Fibroblast of lung (primary cell): ENCODE results near the gene TUBB. TPM values are rescaled to one million over a fixed set of nuclear protein-coding genes. Genes with fewer than 3 reads are reported as not detected.

Experiments
- DNase-seq, 2 donors: peaks; one replicate each; pipeline versions ENCODE4 v3.0.0 to v3.0.0-alpha.2; 2010; ENCODE audit warnings: low read depth in 2 of 2
- H2AFZ ChIP-seq: 2 replicates; pipeline ENCODE4 v1.5.1; 2012; ENCODE audit warnings: low read length, control low read depth, inconsistent platforms
- H3K27ac ChIP-seq: 2 replicates; pipeline ENCODE4 v1.5.1; 2011; ENCODE audit warnings: low read length, control low read depth; ENCODE audit not compliant: insufficient read depth
- H3K27me3 ChIP-seq: 2 replicates; pipeline ENCODE4 v1.5.1; 2011; ENCODE audit warnings: mild to moderate bottlenecking, low read length; ENCODE audit not compliant: control insufficient read depth, insufficient read depth
- H3K36me3 ChIP-seq: 2 replicates; pipeline ENCODE4 v1.5.1; 2011; ENCODE audit warnings: low read length; ENCODE audit not compliant: control insufficient read depth, insufficient read depth
- H3K4me1 ChIP-seq: 2 replicates; pipeline ENCODE4 v1.5.1; 2011; ENCODE audit warnings: low read length; ENCODE audit not compliant: control insufficient read depth, insufficient read depth; ENCODE audit errors: extremely low read depth
- H3K4me2 ChIP-seq: 2 replicates; pipeline ENCODE4 v1.5.1; 2011; ENCODE audit warnings: low read length, control low read depth; ENCODE audit not compliant: insufficient read depth; ENCODE audit errors: extremely low read depth
- H3K4me3 ChIP-seq, 4 experiments: fragments of 200-600 bp in 1 of 4; sonication (generic) in 1 of 4; replicated peaks in 1 of 4; 2 replicates each; pipeline ENCODE4 v1.5.1; 2011 to 2016; ENCODE audit warnings: low read length in 4 of 4, low read depth in 3 of 4, mild to moderate bottlenecking in 3 of 4, control low read depth in 2 of 4, inconsistent platforms in 1 of 4, mixed read lengths in 1 of 4; ENCODE audit not compliant: insufficient read depth in 1 of 4; ENCODE audit errors: control extremely low read depth in 1 of 4
- H3K79me2 ChIP-seq: 2 replicates; pipeline ENCODE4 v1.5.1; 2012; ENCODE audit warnings: mild to moderate bottlenecking, low read length, inconsistent platforms; ENCODE audit not compliant: control insufficient read depth, insufficient read depth
- H3K9ac ChIP-seq: 2 replicates; pipeline ENCODE4 v1.5.1; 2011; ENCODE audit warnings: mild to moderate bottlenecking, low read length, control low read depth; ENCODE audit not compliant: insufficient read depth
- H3K9me3 ChIP-seq: 2 replicates; pipeline ENCODE4 v1.5.1; 2012; ENCODE audit warnings: low read depth, low read length; ENCODE audit not compliant: control insufficient read depth, insufficient read depth
- H4K20me1 ChIP-seq: 2 replicates; pipeline ENCODE4 v1.5.1; 2011; ENCODE audit warnings: low read length; ENCODE audit not compliant: control insufficient read depth, insufficient read depth; ENCODE audit errors: extremely low read depth
- CTCF ChIP-seq, 2 donors: IDR thresholded peaks in 1 of 2; conservative IDR thresholded peaks in 1 of 2; 1 replicate in 1 of 2; 2 replicates in 1 of 2; pipeline ENCODE4 v1.5.1; 2011 to 2012; ENCODE audit warnings: low read length in 2 of 2, control low read depth in 1 of 2, inconsistent platforms in 1 of 2, low read depth in 1 of 2, mild to moderate bottlenecking in 1 of 2
- EZH2 ChIP-seq: IDR thresholded peaks from 2 replicates; pipeline ENCODE4 v1.5.1; 2012; ENCODE audit warnings: low read length, control low read depth, mild to moderate bottlenecking; ENCODE audit errors: missing control alignments
- polyA plus RNA-seq, 2 donors: library from polyadenylated mRNA; depleted of rRNA in 1 of 2; stranded (reverse) in 1 of 2; unstranded in 1 of 2; fragments of >200 nt; gene quantifications; 2 replicates each; pipeline ENCODE4 v1.2.1, GENCODE V29; 2011 to 2012; ENCODE audit warnings: missing spikeins in 1 of 2
- total RNA-seq: library from RNA; depleted of rRNA; stranded (reverse); fragments of >200 nt; gene quantifications from 2 replicates; pipeline ENCODE4 v1.2.1, GENCODE V29; 2014

TUBB gene
- total and polyA plus RNA-seq, 2 donors (not counting 1 experiment from before 2014, with no cell fraction given) = 551 to 1,493 TPM

- no peaks in the 10 kb centered on the region for H3K27me3 ChIP-seq
- H3K27ac ChIP-seq = peak overlapping the region; percentile 13
- H3K4me2 ChIP-seq = peak overlapping the region; percentile 97
- peak overlapping the region in 3 of 4 experiments; percentile 35 to 95 (median 40) for H3K4me3 ChIP-seq
- no peaks in the 10 kb centered on the region for H3K9me3 ChIP-seq
- peaks cover 10% of the 10 kb centered on the region for H3K4me1 ChIP-seq
- no peaks in the 10 kb centered on the region for H4K20me1 ChIP-seq
- peaks cover 68% of the 10 kb centered on the region for H3K79me2 ChIP-seq
- no peak overlapping the region for H2AFZ ChIP-seq
- H3K9ac ChIP-seq = no peak overlapping the region
- peaks cover 26% of the 10 kb centered on the region for H3K36me3 ChIP-seq
- no peak for TF ChIP-seq EZH2
- TF ChIP-seq CTCF (conservative IDR thresholded peaks at IDR 0.05 in 1 of 2, IDR thresholded peaks at IDR 0.05 in 1 of 2; ENCODE audit: low read depth in 1 of 2, low read length in 2 of 2) = peak; percentile 94 to 95
- peak; percentile 69 to 79 for DNase-seq
Measured at GRCh38 chr6:30678964-30679726, 41.0 kb upstream of the TUBB start.

GRCh38 chr6:30679765-30680535 is 40.2 kb upstream of the TUBB start:
- Histone ChIP-seq H3K27me3 (no peaks in the 10 kb centered on the region), H3K4me2 (peak overlapping the region; percentile 97), H3K27ac (peak overlapping the region; percentile 13), H3K9ac (no peak overlapping the region), H3K79me2 (peaks cover 77% of the 10 kb centered on the region), H2AFZ (no peak overlapping the region), H4K20me1 (no peaks in the 10 kb centered on the region), H3K9me3 (no peaks in the 10 kb centered on the region), H3K4me3 (peak overlapping the region; percentile 18 to 95 (median 38)), H3K36me3 (peaks cover 29% of the 10 kb centered on the region), H3K4me1 (peaks cover 10% of the 10 kb centered on the region)
- TF ChIP-seq EZH2 = no peak
- TF ChIP-seq CTCF (conservative IDR thresholded peaks at IDR 0.05 in 1 of 2, IDR thresholded peaks at IDR 0.05 in 1 of 2; ENCODE audit: low read depth in 1 of 2, low read length in 2 of 2) = no peak
- DNase-seq = no peak

GRCh38 chr6:30681766-30682142 is 38.4 kb upstream of the TUBB start:
- peak overlapping the region; percentile 80 to 95 (median 94) for H3K4me3 ChIP-seq
- no peaks in the 10 kb centered on the region for H4K20me1 ChIP-seq
- peaks cover 10% of the 10 kb centered on the region for H3K4me1 ChIP-seq
- peak overlapping the region; percentile 97 for H3K4me2 ChIP-seq
- no peaks in the 10 kb centered on the region for H3K9me3 ChIP-seq
- peaks cover 93% of the 10 kb centered on the region for H3K79me2 ChIP-seq
- peak overlapping the region; percentile 25 for H3K9ac ChIP-seq
- peaks cover 28% of the 10 kb centered on the region for H3K36me3 ChIP-seq
- peak overlapping the region; percentile 44 for H3K27ac ChIP-seq
- no peak overlapping the region for H2AFZ ChIP-seq
- TF ChIP-seq EZH2 (no peak), CTCF (conservative IDR thresholded peaks at IDR 0.05 in 1 of 2, IDR thresholded peaks at IDR 0.05 in 1 of 2; ENCODE audit: low read depth in 1 of 2, low read length in 2 of 2) (no peak)
- no peaks in the 10 kb centered on the region for H3K27me3 ChIP-seq
- DNase-seq = no peak
